ENCODE data around the gene EGFL6.

DNA sequence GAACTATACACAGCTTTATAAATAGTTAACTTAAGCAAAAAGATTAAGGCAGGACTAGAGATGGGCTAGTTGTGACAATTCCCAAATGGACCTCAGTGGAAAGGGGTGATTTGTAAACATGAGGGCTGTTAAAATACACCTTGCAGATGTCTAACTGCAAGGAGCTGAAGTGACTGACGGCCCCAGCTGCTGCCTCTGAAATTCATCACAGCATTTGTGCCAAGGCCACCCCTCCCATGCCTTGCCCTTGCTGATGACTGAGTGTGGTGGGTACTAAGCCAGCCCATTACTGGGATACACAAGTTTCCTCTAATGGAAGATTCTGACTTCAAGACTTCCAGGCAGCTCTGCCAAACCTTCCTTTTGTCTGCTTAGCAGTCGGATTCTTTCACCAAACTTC lies 23.7 kb upstream of the EGFL6 start:
- TF ChIP-seq BHLHE40 (IDR thresholded peaks at IDR 0.05; ENCODE audit: low read depth, low read length) (no peak), ZFP36 (IDR thresholded peaks at IDR 0.05; ENCODE audit: borderline replicate concordance, partially characterized antibody) (no peak), POLR2A (IDR thresholded peaks at IDR 0.05; ENCODE audit: low read length) (no peak), EHMT2 (IDR thresholded peaks at IDR 0.05; ENCODE audit: low read depth) (no peak)
- TF ChIP-seq, protein P1, sequence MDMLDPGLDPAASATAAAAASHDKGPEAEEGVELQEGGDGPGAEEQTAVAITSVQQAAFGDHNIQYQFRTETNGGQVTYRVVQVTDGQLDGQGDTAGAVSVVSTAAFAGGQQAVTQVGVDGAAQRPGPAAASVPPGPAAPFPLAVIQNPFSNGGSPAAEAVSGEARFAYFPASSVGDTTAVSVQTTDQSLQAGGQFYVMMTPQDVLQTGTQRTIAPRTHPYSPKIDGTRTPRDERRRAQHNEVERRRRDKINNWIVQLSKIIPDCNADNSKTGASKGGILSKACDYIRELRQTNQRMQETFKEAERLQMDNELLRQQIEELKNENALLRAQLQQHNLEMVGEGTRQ (IDR thresholded peaks at IDR 0.05), result no peak
- TF ChIP-seq, protein P2, sequence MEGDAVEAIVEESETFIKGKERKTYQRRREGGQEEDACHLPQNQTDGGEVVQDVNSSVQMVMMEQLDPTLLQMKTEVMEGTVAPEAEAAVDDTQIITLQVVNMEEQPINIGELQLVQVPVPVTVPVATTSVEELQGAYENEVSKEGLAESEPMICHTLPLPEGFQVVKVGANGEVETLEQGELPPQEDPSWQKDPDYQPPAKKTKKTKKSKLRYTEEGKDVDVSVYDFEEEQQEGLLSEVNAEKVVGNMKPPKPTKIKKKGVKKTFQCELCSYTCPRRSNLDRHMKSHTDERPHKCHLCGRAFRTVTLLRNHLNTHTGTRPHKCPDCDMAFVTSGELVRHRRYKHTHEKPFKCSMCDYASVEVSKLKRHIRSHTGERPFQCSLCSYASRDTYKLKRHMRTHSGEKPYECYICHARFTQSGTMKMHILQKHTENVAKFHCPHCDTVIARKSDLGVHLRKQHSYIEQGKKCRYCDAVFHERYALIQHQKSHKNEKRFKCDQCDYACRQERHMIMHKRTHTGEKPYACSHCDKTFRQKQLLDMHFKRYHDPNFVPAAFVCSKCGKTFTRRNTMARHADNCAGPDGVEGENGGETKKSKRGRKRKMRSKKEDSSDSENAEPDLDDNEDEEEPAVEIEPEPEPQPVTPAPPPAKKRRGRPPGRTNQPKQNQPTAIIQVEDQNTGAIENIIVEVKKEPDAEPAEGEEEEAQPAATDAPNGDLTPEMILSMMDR (IDR thresholded peaks at IDR 0.05), result no peak
